GM12878 (cell line): Measurements from ENCODE around the gene C1QB. TPM values are rescaled to one million over a fixed set of nuclear protein-coding genes. Genes with fewer than 3 reads are reported as not detected.

Source experiments
- ATAC-seq: fragments of 200-7000 bp; cut with Tn5 transposase; 3 replicates; pipeline ENCODE4 v1.9.1; 2020; ENCODE audit warnings: mild to moderate bottlenecking, moderate library complexity
- BruUV-seq: library from RNA; stranded (reverse); fragments of 400-500 nt; replicated peaks from 2 replicates; lab custom pipeline; 2021; lab: Mats Ljungman, UMichigan
- CTCF ChIA-PET: fragments of 300-600 bp; sonication (Branson Sonifier 250); formaldehyde crosslinking; extraction: SDS; loops from one replicate; lab custom pipeline; 2021; ENCODE audit warnings: inconsistent platforms; lab: Yijun Ruan, JAX
- POLR2A ChIA-PET: fragments of 350-600 bp; formaldehyde crosslinking; extraction: SDS; loops from one replicate; lab custom pipeline; 2021; ENCODE audit warnings: inconsistent platforms; lab: Charles Lee
- RAD21 ChIA-PET: fragments of 300-600 bp; sonication (Branson Sonifier 250); formaldehyde crosslinking; loops from one replicate; lab custom pipeline; 2023; ENCODE audit warnings: antibody characterized with exemption; ENCODE audit not compliant: unreplicated experiment; lab: Charles Lee
- SMC1A ChIA-PET: fragments of 300-600 bp; sonication (Branson Sonifier 250); formaldehyde crosslinking; loops from one replicate; lab custom pipeline; 2023; ENCODE audit not compliant: unreplicated experiment, uncharacterized antibody; lab: Charles Lee
- DNase-seq: peaks from one replicate; pipeline ENCODE4 v3.0.0-alpha.2; 2011; ENCODE audit warnings: low read depth, low spot score
- FAIRE-seq: peaks from 3 replicates; lab custom pipeline; 2011; peaks lifted over from hg19 to GRCh38; lab: Jason Lieb, UNC
- H2AFZ ChIP-seq: 2 replicates; pipeline ENCODE4 v1.6.0; 2011; ENCODE audit warnings: low read depth, low read length, control low read depth; ENCODE audit not compliant: control insufficient read depth
- H3K27ac ChIP-seq: 2 replicates; pipeline ENCODE4 v1.5.1; 2011; ENCODE audit warnings: control low read depth; ENCODE audit not compliant: control insufficient read depth, insufficient read depth
- H3K27me3 ChIP-seq, 2 experiments: replicated peaks in 1 of 2; 2 replicates each; pipeline versions ENCODE4 v1.6.0 to v1.6.1; 2011; ENCODE audit warnings: low read length in 1 of 2; ENCODE audit not compliant: control insufficient read depth in 2 of 2, insufficient read depth in 2 of 2
- H3K36me3 ChIP-seq, 2 experiments: 2 replicates each; pipeline ENCODE4 v1.5.1; 2011; ENCODE audit warnings: low read length in 1 of 2; ENCODE audit not compliant: control insufficient read depth in 2 of 2, insufficient read depth in 2 of 2
- H3K4me1 ChIP-seq: 2 replicates; pipeline ENCODE4 v1.6.1; 2011; ENCODE audit warnings: mild to moderate bottlenecking, low read length, moderate library complexity, mixed read lengths; ENCODE audit not compliant: control insufficient read depth, insufficient read depth
- H3K4me2 ChIP-seq: 2 replicates; pipeline ENCODE4 v1.6.0; 2011; ENCODE audit warnings: control low read depth; ENCODE audit not compliant: control insufficient read depth, insufficient read depth
- H3K4me3 ChIP-seq: fragments of 200-600 bp; sonication (generic); 2 replicates; pipeline ENCODE4 v1.5.1; 2016
- H3K79me2 ChIP-seq: 2 replicates; pipeline ENCODE4 v1.6.0; 2011; ENCODE audit warnings: low read length; ENCODE audit not compliant: control insufficient read depth, insufficient read depth
- H3K9ac ChIP-seq: 2 replicates; pipeline ENCODE4 v1.8.0; 2011; ENCODE audit warnings: low read length, control low read depth, mixed read lengths; ENCODE audit not compliant: control insufficient read depth, insufficient read depth
- H3K9me3 ChIP-seq: replicated peaks from 3 replicates; pipeline ENCODE4 v1.5.1; 2011; ENCODE audit warnings: mild to moderate bottlenecking, low read length; ENCODE audit not compliant: control insufficient read depth, insufficient read depth
- H4K20me1 ChIP-seq: 2 replicates; pipeline ENCODE4 v1.6.0; 2011; ENCODE audit not compliant: control insufficient read depth, insufficient read depth
- CHD1 ChIP-seq: IDR thresholded peaks from 2 replicates; pipeline ENCODE4 v1.6.1; 2012; ENCODE audit warnings: low read depth, low read length, improper control_type of control experiment
- CTCF ChIP-seq, 3 experiments: IDR thresholded peaks in 2 of 3; conservative IDR thresholded peaks in 1 of 3; 2 replicates each; pipeline ENCODE4 v1.5.1; 2011; ENCODE audit warnings: low read depth in 3 of 3, low read length in 3 of 3, mild to moderate bottlenecking in 3 of 3, control low read depth in 2 of 3, moderate library complexity in 2 of 3, inconsistent platforms in 1 of 3, mixed read lengths in 1 of 3; ENCODE audit not compliant: control insufficient read depth in 2 of 3, insufficient read depth in 1 of 3; ENCODE audit errors: extremely low read depth in 1 of 3
- E2F4 ChIP-seq: IDR thresholded peaks from 2 replicates; pipeline ENCODE4 v1.6.1; 2012; ENCODE audit warnings: low read depth, low read length, improper control_type of control experiment
- EED ChIP-seq: sonication (generic); IDR thresholded peaks from 2 replicates; pipeline ENCODE4 v1.6.1; 2016; ENCODE audit warnings: antibody characterized with exemption, low read depth
- ETV6 ChIP-seq, 2 experiments: fragments of 450-650 bp in 1 of 2; IDR thresholded peaks in 1 of 2; conservative IDR thresholded peaks in 1 of 2; 2 replicates each; pipeline ENCODE4 v1.6.1; 2014; ENCODE audit warnings: antibody characterized with exemption in 1 of 2, borderline replicate concordance in 1 of 2, low read depth in 1 of 2, mild to moderate bottlenecking in 1 of 2, moderate library complexity in 1 of 2
- GABPA ChIP-seq: IDR thresholded peaks from 2 replicates; pipeline ENCODE4 v1.6.1; 2014; ENCODE audit warnings: antibody characterized with exemption, low read depth, mild to moderate bottlenecking, inconsistent platforms
- NFXL1 ChIP-seq: fragments of 450-650 bp; IDR thresholded peaks from 2 replicates; pipeline ENCODE4 v1.6.1; 2017; ENCODE audit warnings: antibody characterized with exemption, mild to moderate bottlenecking, borderline replicate concordance
- POLR2AphosphoS2 ChIP-seq: IDR thresholded peaks from 2 replicates; pipeline ENCODE4 v1.6.1; 2011; ENCODE audit warnings: low read depth, mild to moderate bottlenecking, low read length, improper control_type of control experiment, moderate library complexity
- ZBTB11 ChIP-seq: fragments of 450-650 bp; formaldehyde crosslinking; IDR thresholded peaks from 2 replicates; pipeline ENCODE4 v1.5.0; 2022; ENCODE audit warnings: mild to moderate bottlenecking, missing genetic modification characterization
- WGBS: methylation state at CpG from one replicate; pipeline ENCODE4 v1.1.6; 2016; ENCODE audit warnings: low lambda C conversion rate; ENCODE audit not compliant: insufficient replicate concordance, insufficient coverage; ENCODE audit errors: missing lambda C conversion rate; 5-methylcytosine and 5-hydroxymethylcytosine counted together
- in situ Hi-C: fragments of 300-500 bp; cut with MboI; formaldehyde crosslinking; loops from 9 replicates; pipeline ENCODE4 v1.14.3; 2018; ENCODE audit warnings: mixed read lengths
- intact Hi-C: fragments of 100-400 bp; cut with micrococcal nuclease; formaldehyde crosslinking; loops from one replicate; pipeline ENCODE4 v1.14.2; 2022; ENCODE audit not compliant: unreplicated experiment
- polyA plus RNA-seq, 11 experiments: library from polyadenylated mRNA; depleted of rRNA in 4 of 11; unstranded in 6 of 11; stranded (reverse) in 5 of 11; fragments of >200 nt; fragmentation: Nextera tagmentation in 4 of 11; fragmentation: Illumina TruSeq in 1 of 11; extraction: Ambion mirVana in 4 of 11; extraction: Trizol in 1 of 11; gene quantifications; 1 replicate in 1 of 11; 2 replicates in 10 of 11; pipeline versions ENCODE4 v1.2.1 to v1.2.3, GENCODE V29; 2011 to 2016; ENCODE audit warnings: inconsistent platforms in 2 of 11, missing spikeins in 2 of 11, low read depth in 1 of 11
- total RNA-seq, 4 experiments: library from RNA; depleted of rRNA in 3 of 4; stranded (reverse); fragments of >200 nt in 3 of 4; fragmentation: Illumina TruSeq in 1 of 4; extraction: Trizol in 1 of 4; gene quantifications; 2 replicates each; pipeline versions ENCODE4 v1.2.1 to v1.2.3, GENCODE V29; 2013 to 2021
- TF ChIP-seq, protein P1 (sequence below): IDR thresholded peaks from 2 replicates; pipeline ENCODE4 v1.6.1; 2012; ENCODE audit warnings: low read depth, low read length, improper control_type of control experiment
- TF ChIP-seq, protein P2 (sequence below): fragments of 450-650 bp; IDR thresholded peaks from 2 replicates; pipeline ENCODE4 v1.6.1; 2017; ENCODE audit warnings: low read depth, mild to moderate bottlenecking, moderate library complexity

C1QB gene
- total and polyA plus RNA-seq, 10 of the 15 experiments (the other 5 are each of a cell fraction or from before 2014, with no cell fraction given): 0.62 TPM; not detected in 9

DNA sequence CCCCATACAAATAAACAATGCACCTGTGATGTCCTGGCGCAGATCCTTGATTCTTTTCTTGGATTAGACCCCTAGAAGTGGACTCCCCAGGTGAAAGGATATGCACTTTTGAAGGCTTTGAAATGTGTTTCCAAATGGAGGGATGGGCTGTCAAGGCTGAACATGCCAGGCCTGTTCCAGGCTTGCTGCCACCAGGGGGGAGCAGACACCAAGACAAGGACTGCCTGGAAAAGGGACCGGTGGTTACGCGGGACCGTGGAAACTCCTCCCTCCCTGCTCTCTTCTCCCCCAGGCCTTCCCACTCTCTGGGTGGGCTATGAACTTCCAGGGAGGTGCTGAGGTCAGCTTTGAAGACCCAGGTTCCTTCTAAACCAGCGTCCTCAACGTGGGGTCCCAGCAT, 12.7 kb downstream of the C1QB start (continued):
- TF ChIP-seq CHD1: no peak
- TF ChIP-seq CTCF (IDR thresholded peaks at IDR 0.05 in 2 of 3, conservative IDR thresholded peaks at IDR 0.05 in 1 of 3; ENCODE audit: control insufficient read depth in 2 of 3, extremely low read depth in 1 of 3, insufficient read depth in 1 of 3, low read depth in 3 of 3, low read length in 3 of 3): peak; percentile 17 to 28 (median 25); a peak in 3 of 6 replicates
- TF ChIP-seq, protein P1, sequence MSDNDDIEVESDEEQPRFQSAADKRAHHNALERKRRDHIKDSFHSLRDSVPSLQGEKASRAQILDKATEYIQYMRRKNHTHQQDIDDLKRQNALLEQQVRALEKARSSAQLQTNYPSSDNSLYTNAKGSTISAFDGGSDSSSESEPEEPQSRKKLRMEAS: no peak
- TF ChIP-seq, protein P2, sequence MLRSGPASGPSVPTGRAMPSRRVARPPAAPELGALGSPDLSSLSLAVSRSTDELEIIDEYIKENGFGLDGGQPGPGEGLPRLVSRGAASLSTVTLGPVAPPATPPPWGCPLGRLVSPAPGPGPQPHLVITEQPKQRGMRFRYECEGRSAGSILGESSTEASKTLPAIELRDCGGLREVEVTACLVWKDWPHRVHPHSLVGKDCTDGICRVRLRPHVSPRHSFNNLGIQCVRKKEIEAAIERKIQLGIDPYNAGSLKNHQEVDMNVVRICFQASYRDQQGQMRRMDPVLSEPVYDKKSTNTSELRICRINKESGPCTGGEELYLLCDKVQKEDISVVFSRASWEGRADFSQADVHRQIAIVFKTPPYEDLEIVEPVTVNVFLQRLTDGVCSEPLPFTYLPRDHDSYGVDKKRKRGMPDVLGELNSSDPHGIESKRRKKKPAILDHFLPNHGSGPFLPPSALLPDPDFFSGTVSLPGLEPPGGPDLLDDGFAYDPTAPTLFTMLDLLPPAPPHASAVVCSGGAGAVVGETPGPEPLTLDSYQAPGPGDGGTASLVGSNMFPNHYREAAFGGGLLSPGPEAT: no peak
- no peak for TF ChIP-seq E2F4
- no peak for TF ChIP-seq GABPA

GRCh38 chr1:22666412-22666811, 13.4 kb downstream of the C1QB start:
- Histone ChIP-seq H3K27ac (no peak overlapping the region), H3K27me3 (no peaks in the 10 kb centered on the region; a peak in 3 of 4 replicates), H3K9ac (no peak overlapping the region), H3K4me2 (no peak overlapping the region), H3K4me3 (no peak overlapping the region), H3K9me3 (no peaks in the 10 kb centered on the region), H3K79me2 (no peaks in the 10 kb centered on the region), H3K36me3 (no peaks in the 10 kb centered on the region), H4K20me1 (no peaks in the 10 kb centered on the region), H3K4me1 (no peaks in the 10 kb centered on the region), H2AFZ (no peak overlapping the region)
- TF ChIP-seq POLR2AphosphoS2 (no peak), ETV6 (conservative IDR thresholded peaks at IDR 0.05 in 1 of 2, IDR thresholded peaks at IDR 0.05 in 1 of 2; ENCODE audit: borderline replicate concordance in 1 of 2, low read depth in 1 of 2) (no peak), EED (no peak), NFXL1 (no peak), ZBTB11 (no peak)
- TF ChIP-seq, protein P1: no peak
- FAIRE-seq (no peak), ATAC-seq (no peak), DNase-seq (no peak)
- BruUV-seq: no TSS peak
- intact Hi-C loops: no loop called here
- POLR2A ChIA-PET: no interaction called here
- 2% methylated on average over 2 of the region's 2 CpGs for WGBS
- SMC1A ChIA-PET: interaction anchor here (0.6 kb wide), 1 partner anchor 103 kb away, joined by 3 read pairs; the partner anchor contains the start of gene EPHA8
- in situ Hi-C loops: no loop called here
- RAD21 ChIA-PET: no interaction called here
- CTCF ChIA-PET: no interaction called here
